H9 (cell line): ENCODE data around the gene FAM78B. TPM values are rescaled to one million over a fixed set of nuclear protein-coding genes. Genes with fewer than 3 reads are reported as not detected.

Source experiments
- DNase-seq: peaks from one replicate; pipeline ENCODE4 v3.0.0-alpha.2; 2017
- H2AFZ ChIP-seq: one replicate; pipeline ENCODE4 v1.6.1; 2013; ENCODE audit warnings: mild to moderate bottlenecking, low read length, control low read depth, moderate library complexity
- H2AK5ac ChIP-seq: 2 replicates; pipeline ENCODE4 v1.6.1; 2013; ENCODE audit warnings: low read length, control low read depth, mixed read lengths; ENCODE audit not compliant: insufficient read length
- H2BK120ac ChIP-seq: one replicate; pipeline ENCODE4 v1.6.1; 2013; ENCODE audit warnings: low read depth, mild to moderate bottlenecking, low read length, control low read depth, inconsistent platforms; ENCODE audit not compliant: poor library complexity, severe bottlenecking
- H2BK12ac ChIP-seq: 2 replicates; pipeline ENCODE4 v1.6.1; 2013; ENCODE audit warnings: low read length, control low read depth, mixed read lengths, low read depth; ENCODE audit not compliant: insufficient read length
- H2BK15ac ChIP-seq: 2 replicates; pipeline ENCODE4 v1.6.1; 2013; ENCODE audit warnings: low read depth, low read length, control low read depth
- H2BK20ac ChIP-seq: one replicate; pipeline ENCODE4 v1.6.1; 2013; ENCODE audit warnings: low read depth, mild to moderate bottlenecking, low read length, control low read depth, inconsistent platforms; ENCODE audit not compliant: poor library complexity, severe bottlenecking
- H2BK5ac ChIP-seq: 2 replicates; pipeline ENCODE4 v1.6.1; 2013; ENCODE audit warnings: low read length, control low read depth, mixed read lengths; ENCODE audit not compliant: insufficient read length
- H3K14ac ChIP-seq: 2 replicates; pipeline ENCODE4 v1.6.1; 2013; ENCODE audit warnings: low read length, control low read depth; ENCODE audit not compliant: insufficient read depth
- H3K18ac ChIP-seq: 2 replicates; pipeline ENCODE4 v1.6.1; 2013; ENCODE audit warnings: low read depth, mild to moderate bottlenecking, mixed read lengths, low read length, control low read depth; ENCODE audit not compliant: insufficient read length
- H3K23ac ChIP-seq: 2 replicates; pipeline ENCODE4 v1.6.1; 2013; ENCODE audit warnings: low read length, control low read depth, mixed read lengths, low read depth; ENCODE audit not compliant: insufficient read length
- H3K23me2 ChIP-seq: 2 replicates; pipeline ENCODE4 v1.6.1; 2013; ENCODE audit warnings: low read depth, mild to moderate bottlenecking, mixed read lengths, low read length, control low read depth; ENCODE audit not compliant: insufficient read length, poor library complexity, severe bottlenecking
- H3K27ac ChIP-seq: 2 replicates; pipeline ENCODE4 v1.5.1; 2013; ENCODE audit warnings: low read length, control low read depth, mixed read lengths, low read depth; ENCODE audit not compliant: insufficient read length
- H3K27me3 ChIP-seq: 2 replicates; pipeline ENCODE4 v1.6.1; 2013; ENCODE audit warnings: low read length, control low read depth, inconsistent platforms; ENCODE audit not compliant: insufficient read depth
- H3K4ac ChIP-seq: 2 replicates; pipeline ENCODE4 v1.6.1; 2013; ENCODE audit warnings: low read depth, mild to moderate bottlenecking, control low read depth, inconsistent platforms, low read length, moderate library complexity
- H3K4me1 ChIP-seq: 2 replicates; pipeline ENCODE4 v1.6.1; 2013; ENCODE audit warnings: low read length, control low read depth, inconsistent platforms; ENCODE audit not compliant: insufficient read depth
- H3K4me2 ChIP-seq: 2 replicates; pipeline ENCODE4 v1.6.1; 2013; ENCODE audit warnings: low read length, control low read depth, mixed read lengths; ENCODE audit not compliant: insufficient read length, insufficient read depth
- H3K56ac ChIP-seq: 2 replicates; pipeline ENCODE4 v1.6.1; 2013; ENCODE audit warnings: low read depth, mild to moderate bottlenecking, mixed read lengths, low read length, control low read depth; ENCODE audit not compliant: insufficient read length
- H3K79me1 ChIP-seq: 2 replicates; pipeline ENCODE4 v1.6.1; 2013; ENCODE audit warnings: low read depth, mild to moderate bottlenecking, moderate library complexity, low read length, control low read depth, inconsistent platforms; ENCODE audit not compliant: insufficient read depth, poor library complexity, severe bottlenecking
- H3K79me2 ChIP-seq: 2 replicates; pipeline ENCODE4 v1.6.1; 2013; ENCODE audit warnings: low read length, control low read depth, inconsistent platforms; ENCODE audit not compliant: insufficient read depth
- H3K9ac ChIP-seq: 2 replicates; pipeline ENCODE4 v1.6.1; 2013; ENCODE audit warnings: low read length, control low read depth, mixed read lengths; ENCODE audit not compliant: insufficient read length; ENCODE audit errors: extremely low read depth
- H3K9me3 ChIP-seq: one replicate; pipeline ENCODE4 v1.6.1; 2013; ENCODE audit warnings: low read depth, low read length, inconsistent platforms; ENCODE audit not compliant: control insufficient read depth
- H3T11ph ChIP-seq: one replicate; pipeline ENCODE4 v1.6.1; 2013; ENCODE audit warnings: mild to moderate bottlenecking, low read length, control low read depth, inconsistent platforms
- H4K20me1 ChIP-seq: one replicate; pipeline ENCODE4 v1.6.1; 2013; ENCODE audit not compliant: control insufficient read depth, insufficient read length, insufficient read depth
- H4K5ac ChIP-seq: 2 replicates; pipeline ENCODE4 v1.6.1; 2013; ENCODE audit warnings: low read depth, mild to moderate bottlenecking, mixed read lengths, low read length, control low read depth; ENCODE audit not compliant: insufficient read length
- H4K8ac ChIP-seq: replicated peaks from 2 replicates; pipeline ENCODE4 v1.6.1; 2013; ENCODE audit warnings: low read length, control low read depth, mixed read lengths, low read depth; ENCODE audit not compliant: insufficient read length
- H4K91ac ChIP-seq: 2 replicates; pipeline ENCODE4 v1.6.1; 2013; ENCODE audit warnings: low read depth, mild to moderate bottlenecking, moderate library complexity, mixed read lengths, low read length, control low read depth; ENCODE audit not compliant: insufficient read length
- H3K27ac Mint-ChIP-seq, 3 experiments: 2 replicates in 2 of 3; 3 replicates in 1 of 3; pipeline ENCODE4 v1.8.0; 2020 to 2021; ENCODE audit warnings: mixed read lengths in 3 of 3, mild to moderate bottlenecking in 1 of 3, moderate library complexity in 1 of 3
- H3K27me3 Mint-ChIP-seq: 2 replicates; pipeline ENCODE4 v1.8.0; 2021; ENCODE audit warnings: low read depth, mild to moderate bottlenecking, moderate library complexity, mixed read lengths
- H3K36me3 Mint-ChIP-seq, 3 experiments: 2 replicates in 2 of 3; 3 replicates in 1 of 3; pipeline ENCODE4 v1.8.0; 2020 to 2021; ENCODE audit warnings: low read depth in 3 of 3, mixed read lengths in 3 of 3; ENCODE audit not compliant: insufficient read depth in 1 of 3
- H3K4me1 Mint-ChIP-seq, 2 experiments: 2 replicates each; pipeline ENCODE4 v1.8.0; 2020; ENCODE audit warnings: mixed read lengths in 2 of 2
- H3K4me3 Mint-ChIP-seq, 2 experiments: 2 replicates in 1 of 2; 3 replicates in 1 of 2; pipeline ENCODE4 v1.8.0; 2020 to 2021; ENCODE audit warnings: mild to moderate bottlenecking in 2 of 2, mixed read lengths in 2 of 2, moderate library complexity in 1 of 2
- H3K9me3 Mint-ChIP-seq, 2 experiments: 2 replicates in 1 of 2; 3 replicates in 1 of 2; pipeline ENCODE4 v1.8.0; 2020; ENCODE audit warnings: mild to moderate bottlenecking in 2 of 2, mixed read lengths in 2 of 2, moderate library complexity in 1 of 2
- CTCF ChIP-seq: fragments of 200-600 bp; sonication (generic); conservative IDR thresholded peaks from 3 replicates; pipeline ENCODE4 v1.8.0; 2021; ENCODE audit warnings: antibody characterized with exemption, mild to moderate bottlenecking
- WGBS: extraction: QIAGEN DNeasy Blood & Tissue Kit; methylation state at CpG from one replicate; pipeline ENCODE4 v1.1.7; 2013; ENCODE audit warnings: missing lambda C conversion rate, low lambda C conversion rate, mixed read lengths; ENCODE audit not compliant: insufficient read length; ENCODE audit errors: extremely low coverage; 5-methylcytosine and 5-hydroxymethylcytosine counted together
- total RNA-seq: library from RNA; stranded (reverse); gene quantifications from 2 replicates; pipeline ENCODE4 v1.2.1, GENCODE V29; 2021

Gene FAM78B
- total RNA-seq, 1 experiment from 2014 or later: 2.3 TPM

GRCh38 chr1:166083887-166084286, 82.9 kb downstream of the FAM78B start:
- no peak for DNase-seq
- H3K27ac Mint-ChIP-seq: no peak overlapping the region
- no peak overlapping the region for H4K8ac ChIP-seq

More at GRCh38 chr1:166083887-166084286, 82.9 kb downstream of the FAM78B start:
- Histone ChIP-seq H3K4me1 (no peaks in the 10 kb centered on the region), H3K23ac (no peak overlapping the region), H3K4me2 (no peak overlapping the region), H4K20me1 (no peaks in the 10 kb centered on the region), H2BK20ac (no peak overlapping the region), H3K23me2 (no peaks in the 10 kb centered on the region), H2AK5ac (no peak overlapping the region), H3K9me3 (no peaks in the 10 kb centered on the region), H3K18ac (no peak overlapping the region), H3K14ac (no peak overlapping the region), H2AFZ (no peak overlapping the region), H3T11ph (no peak overlapping the region), H3K27ac (no peak overlapping the region), H3K4ac (no peak overlapping the region), H4K5ac (no peak overlapping the region), H2BK120ac (no peak overlapping the region), H3K79me1 (no peaks in the 10 kb centered on the region), H4K91ac (no peak overlapping the region), H3K27me3 (no peaks in the 10 kb centered on the region), H3K79me2 (no peaks in the 10 kb centered on the region), H2BK15ac (no peak overlapping the region), H2BK5ac (no peak overlapping the region), H3K9ac (no peak overlapping the region), H3K56ac (no peak overlapping the region), H2BK12ac (no peak overlapping the region)
- no peak overlapping the region for H3K4me3 Mint-ChIP-seq
- H3K4me1 Mint-ChIP-seq: peaks cover 2 to 4% of the 10 kb centered on the region in 2 experiments; a peak in 3 of 4 replicates
- no peaks in the 10 kb centered on the region for H3K36me3 Mint-ChIP-seq
- no peak for TF ChIP-seq CTCF
- H3K9me3 Mint-ChIP-seq: no peaks in the 10 kb centered on the region; a peak in 1 of 5 replicates
- H3K27me3 Mint-ChIP-seq: no peaks in the 10 kb centered on the region; the same call in 1 of the 2 replicates
- WGBS: no CpG with 5 or more reads among the region's 2 CpGs
